HL-60 (cell line): Measurements from ENCODE around the gene CYTH1.

Experiments
- DNase-seq, 2 experiments: peaks; one replicate each; pipeline ENCODE4 v3.0.0-alpha.2; 2010 to 2020; ENCODE audit warnings: low read depth in 1 of 2, low spot score in 1 of 2
- H3K27ac ChIP-seq: fragments of 250-450 bp; sonication (Bioruptor Pico); replicated peaks from 2 replicates; pipeline ENCODE4 v1.5.1; 2020; ENCODE audit warnings: mild to moderate bottlenecking, moderate library complexity
- H3K27me3 ChIP-seq: fragments of 250-450 bp; sonication (Bioruptor Pico); 2 replicates; pipeline ENCODE4 v1.5.1; 2021; ENCODE audit warnings: mild to moderate bottlenecking, moderate library complexity; ENCODE audit not compliant: insufficient read depth, poor library complexity, severe bottlenecking
- H3K4me3 ChIP-seq: replicated peaks from 2 replicates; pipeline ENCODE4 v1.5.1; 2011; ENCODE audit warnings: mild to moderate bottlenecking, control low read depth, low read length; ENCODE audit not compliant: insufficient read depth
- CTCF ChIP-seq: IDR thresholded peaks from one replicate; pipeline ENCODE4 v1.5.1; 2011; ENCODE audit warnings: low read length, control low read depth, inconsistent platforms; ENCODE audit not compliant: insufficient read depth
- GABPA ChIP-seq: IDR thresholded peaks from 2 replicates; pipeline ENCODE4 v1.6.1; 2012; ENCODE audit warnings: low read depth
- POLR2AphosphoS5 ChIP-seq: IDR thresholded peaks from 2 replicates; pipeline ENCODE4 v1.6.1; 2012; ENCODE audit warnings: low read depth
- REST ChIP-seq: IDR thresholded peaks from 2 replicates; pipeline ENCODE4 v1.6.1; 2012; ENCODE audit warnings: low read depth; ENCODE audit not compliant: insufficient replicate concordance
- SPI1 ChIP-seq: IDR thresholded peaks from 2 replicates; pipeline ENCODE4 v1.6.1; 2012; ENCODE audit warnings: low read depth, mild to moderate bottlenecking, borderline replicate concordance

CYTH1 gene

GRCh38 chr17:78651554-78651953, 130.5 kb downstream of the CYTH1 start:
- H3K27ac ChIP-seq = no peak overlapping the region
- H3K27me3 ChIP-seq = no peaks in the 10 kb centered on the region
- TF ChIP-seq REST (no peak), GABPA (no peak), SPI1 (no peak), CTCF (no peak), POLR2AphosphoS5 (no peak)
- H3K4me3 ChIP-seq = no peak overlapping the region
- no peak for DNase-seq

- Histone ChIP-seq H3K4me3 (no peak overlapping the region), H3K27ac (no peak overlapping the region), H3K27me3 (no peaks in the 10 kb centered on the region)
- no peak for DNase-seq
- TF ChIP-seq POLR2AphosphoS5 (no peak), GABPA (no peak), CTCF (no peak), SPI1 (no peak), REST (no peak)
Observed at GRCh38 chr17:78650093-78650715, 131.9 kb downstream of the CYTH1 start.

GRCh38 chr17:78648293-78648692, 133.8 kb downstream of the CYTH1 start:
- no peak for DNase-seq
- H3K27ac ChIP-seq = no peak overlapping the region
- no peaks in the 10 kb centered on the region for H3K27me3 ChIP-seq
- TF ChIP-seq POLR2AphosphoS5 (no peak), GABPA (no peak), CTCF (no peak), SPI1 (no peak), REST (no peak)
- H3K4me3 ChIP-seq = no peak overlapping the region
